Inferior parietal cortex (tissue), 1 donor: ENCODE data around the gene MGMT.

Experiments
- DNase-seq: peaks from one replicate; pipeline ENCODE4 v3.0.0-alpha.2; 2016; ENCODE audit errors: extremely low spot score

MGMT gene

DNA sequence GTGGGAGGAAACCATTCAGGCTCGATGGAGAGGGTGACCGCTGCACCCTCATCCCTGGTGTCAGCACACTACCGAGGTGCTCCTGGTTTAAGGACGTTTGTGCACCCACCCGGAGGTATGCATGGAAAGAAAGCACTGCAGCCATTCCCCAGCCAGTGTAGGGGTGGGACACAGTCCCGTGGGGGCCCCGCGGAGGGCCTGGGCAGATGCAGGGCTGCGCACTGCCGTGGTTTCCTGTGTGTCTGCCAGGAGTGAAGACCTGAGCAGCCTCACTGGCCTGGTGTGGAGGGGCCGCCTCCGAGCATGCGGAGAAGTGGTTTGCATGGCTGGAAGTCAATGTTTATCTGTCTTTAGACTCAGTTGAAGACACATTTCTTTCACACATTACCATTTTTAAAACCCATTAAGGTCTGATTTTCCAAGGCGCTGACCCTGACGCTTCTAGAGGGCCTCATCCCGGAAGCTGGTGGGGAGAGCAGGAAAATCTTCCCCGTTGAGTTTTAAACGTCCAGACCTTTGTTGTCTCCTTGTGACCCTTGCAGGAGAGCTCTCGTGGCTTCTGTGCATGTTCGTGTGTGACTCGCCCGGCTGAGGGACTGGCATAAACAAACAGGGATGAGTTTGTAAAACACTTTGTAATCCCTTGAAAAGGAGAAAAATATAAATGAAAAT lies 188.1 kb downstream of the MGMT start:
- no peak for DNase-seq

DNA sequence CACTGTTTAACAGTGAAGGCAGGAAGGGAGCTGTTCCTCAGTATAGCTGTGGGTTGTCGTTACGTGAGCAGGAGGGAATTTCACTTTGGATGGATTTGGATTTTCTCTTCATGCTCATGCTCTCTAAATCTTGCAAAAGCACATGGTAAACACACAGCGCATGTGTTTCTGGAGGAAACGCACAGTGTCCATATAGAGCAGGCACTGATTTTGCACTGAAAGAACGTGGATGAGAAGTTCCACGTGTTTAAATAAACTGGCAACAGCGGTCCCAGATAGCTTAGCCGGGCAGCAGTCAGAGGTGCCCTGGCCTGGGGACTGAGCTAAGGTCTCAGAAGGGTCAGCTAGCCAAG lies 188.6 kb downstream of the MGMT start:
- DNase-seq = no peak

DNA sequence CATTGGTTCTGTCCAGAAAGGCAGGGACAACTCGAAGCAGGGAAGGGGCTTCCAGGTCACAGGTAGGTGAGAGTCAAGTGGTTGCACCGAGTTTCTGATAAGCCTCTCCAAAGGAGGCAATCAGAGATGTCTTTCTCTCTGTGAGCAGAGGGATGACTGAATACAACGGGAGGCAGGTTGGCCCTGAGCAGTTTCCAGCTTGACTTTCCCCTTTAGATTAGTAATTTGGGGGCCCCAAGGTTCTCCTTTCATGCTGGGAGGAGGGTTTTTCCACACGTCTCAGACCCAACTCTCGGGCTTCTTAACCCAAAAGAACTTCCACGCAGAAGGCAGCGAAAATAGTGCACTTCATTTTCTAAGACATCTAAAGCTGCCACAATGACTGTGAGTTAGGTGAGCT lies 189.6 kb downstream of the MGMT start:
- no peak for DNase-seq

DNA sequence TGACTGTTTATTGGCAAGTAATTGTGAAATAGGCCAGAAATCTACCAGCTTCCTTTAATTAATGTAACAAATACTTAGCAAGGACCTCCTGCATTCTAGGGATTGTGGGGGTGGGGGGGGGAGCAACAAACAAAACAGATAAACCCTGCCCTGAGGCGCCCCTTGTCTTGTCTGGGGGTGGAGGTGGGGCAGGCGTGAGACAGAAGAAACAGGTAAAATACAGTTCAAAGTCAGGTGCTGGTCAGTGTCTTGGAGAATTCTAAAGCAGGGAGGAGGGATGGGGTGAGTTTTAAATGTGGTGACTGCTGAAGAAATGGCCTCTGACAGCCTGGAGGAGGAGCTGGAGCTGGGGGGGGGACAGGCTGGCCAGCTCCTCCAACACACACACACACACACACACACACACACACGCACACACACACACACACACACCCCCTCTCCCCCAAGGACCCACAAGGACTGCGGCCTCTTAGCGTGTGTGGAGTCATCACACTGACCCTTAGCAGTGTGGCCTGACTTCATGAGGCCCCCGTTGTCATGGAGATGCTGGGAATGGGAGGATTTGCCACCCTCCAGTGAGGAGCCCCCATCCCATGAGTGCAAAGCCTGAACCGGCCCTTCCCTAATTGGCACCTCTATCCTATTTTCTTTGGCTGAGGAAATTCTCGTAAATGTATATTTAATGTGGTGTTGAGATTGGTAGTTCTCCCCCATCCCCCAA lies 190.4 kb downstream of the MGMT start:
- no peak for DNase-seq

DNA sequence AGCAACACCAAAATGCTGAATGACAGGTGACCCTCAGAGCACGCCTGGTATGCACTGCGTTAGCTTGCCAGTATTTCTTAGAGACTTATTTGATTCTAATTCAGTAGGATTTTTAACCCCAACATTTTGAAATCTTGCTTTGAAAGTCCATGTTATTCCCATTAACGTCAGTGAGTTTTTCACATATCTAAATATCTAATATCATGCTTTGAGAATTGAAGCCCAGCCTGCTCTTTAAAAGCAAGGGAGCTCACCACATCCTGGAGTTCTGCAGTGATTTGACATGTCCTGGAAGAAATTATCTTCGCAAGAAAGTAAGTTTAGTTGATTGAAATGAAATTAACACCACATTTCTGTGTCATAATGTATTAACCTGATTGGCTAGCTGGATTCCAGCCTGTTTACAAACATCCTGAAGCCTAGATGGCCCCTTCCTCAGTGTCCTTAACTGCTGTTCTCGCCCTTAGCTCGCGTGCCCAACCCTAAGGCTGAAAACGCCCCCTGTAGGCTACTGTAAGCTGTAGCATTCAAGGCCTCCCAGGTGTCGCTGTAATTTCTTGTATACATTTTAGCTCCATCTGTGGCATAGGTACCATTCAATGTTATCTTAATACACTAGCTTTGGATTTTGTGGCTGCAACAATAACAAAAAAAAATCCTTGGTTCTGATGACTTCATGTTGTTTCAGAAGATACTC lies 191.5 kb downstream of the MGMT start:
- no peak for DNase-seq

DNA sequence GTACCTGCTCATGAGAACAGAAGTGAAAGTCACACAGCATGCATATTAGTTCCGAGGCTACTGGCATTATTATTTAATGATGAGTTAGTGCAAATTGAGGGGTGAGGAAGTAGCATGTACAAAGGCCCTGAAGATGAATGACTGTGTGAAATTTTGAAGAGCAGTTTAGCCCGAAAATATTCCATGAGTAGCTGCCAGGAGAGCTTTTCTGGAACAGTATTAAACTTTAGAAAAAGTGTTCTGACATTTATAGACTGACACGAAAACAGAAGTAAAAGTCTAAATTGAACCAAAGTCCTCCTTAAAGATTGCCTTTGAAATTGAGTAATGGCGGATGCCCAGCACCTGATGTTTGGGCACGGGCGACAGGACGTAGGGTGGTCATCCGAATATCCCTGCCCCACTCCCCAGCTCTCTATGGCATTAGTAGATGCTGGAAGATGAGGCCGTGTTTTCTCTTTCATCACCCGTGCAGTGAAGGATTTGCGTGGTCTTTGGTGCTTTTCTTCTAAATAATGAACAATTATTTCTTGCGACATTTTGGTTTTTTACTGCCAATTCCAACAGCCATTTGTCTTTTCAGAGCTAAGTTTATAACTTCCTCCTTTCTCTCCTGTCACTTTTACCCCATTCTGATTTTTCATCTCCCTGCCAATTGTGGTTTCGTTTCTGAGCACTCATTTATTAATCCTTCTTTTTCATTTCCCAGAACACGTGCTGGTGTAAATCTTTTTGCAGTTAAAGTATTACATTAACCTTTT lies 192.6 kb downstream of the MGMT start:
- no peak for DNase-seq

DNA sequence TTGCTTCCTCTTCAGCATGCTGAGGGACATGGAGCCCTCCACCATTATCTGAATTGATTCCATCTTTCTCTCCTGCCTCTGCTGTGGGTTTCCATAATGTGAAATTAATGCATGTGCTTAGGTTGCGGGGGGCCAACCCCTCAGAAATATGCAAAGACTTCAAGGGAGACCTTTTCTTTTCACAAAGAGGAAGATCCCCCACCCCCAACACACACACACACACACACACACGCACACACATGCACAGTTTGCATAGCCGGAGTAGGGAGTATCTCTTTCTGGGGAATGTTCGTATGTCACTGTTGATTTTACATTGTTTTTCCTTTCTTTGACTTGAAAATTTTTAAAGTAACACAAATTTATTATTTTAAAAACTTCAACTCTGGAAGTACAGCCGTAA lies 193.5 kb downstream of the MGMT start:
- no peak for DNase-seq

DNA sequence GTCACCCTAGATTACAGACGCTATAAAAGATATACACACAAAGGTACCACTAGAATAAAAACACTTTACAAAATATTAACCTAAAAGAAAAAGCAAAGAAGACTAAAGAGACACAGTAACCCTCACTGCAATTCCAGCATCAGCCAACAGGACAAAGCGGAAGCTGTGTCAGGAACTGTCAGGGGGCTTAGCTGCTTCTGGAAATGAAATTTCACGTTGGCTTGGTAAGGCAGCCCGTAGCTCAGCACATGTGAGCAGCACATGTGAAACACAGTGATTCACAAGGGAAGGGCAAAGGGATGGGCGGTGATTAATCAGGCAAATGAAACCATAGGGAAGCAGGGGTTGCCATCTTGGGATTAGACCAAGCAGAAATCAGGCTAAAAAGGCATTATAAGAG lies 195.4 kb downstream of the MGMT start:
- no peak for DNase-seq

DNA sequence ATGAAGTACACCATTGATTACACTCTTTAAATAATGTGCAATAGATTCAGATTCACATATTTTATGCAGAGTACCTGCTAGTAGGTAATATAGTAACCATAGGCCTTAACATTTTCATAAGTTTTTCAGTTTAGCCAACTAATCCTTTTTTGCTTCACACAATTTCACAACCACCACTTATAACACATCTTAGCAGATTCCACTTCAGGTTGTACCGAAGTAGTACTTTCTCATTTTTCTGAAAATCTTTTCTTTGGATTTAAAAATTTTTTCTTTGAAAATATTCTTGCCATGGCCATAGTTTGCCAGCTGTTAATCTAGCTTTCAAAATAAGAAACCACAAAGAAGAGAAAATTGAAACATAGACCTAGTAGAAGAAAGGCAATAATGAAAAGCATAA lies 203.1 kb downstream of the MGMT start:
- DNase-seq = no peak

DNA sequence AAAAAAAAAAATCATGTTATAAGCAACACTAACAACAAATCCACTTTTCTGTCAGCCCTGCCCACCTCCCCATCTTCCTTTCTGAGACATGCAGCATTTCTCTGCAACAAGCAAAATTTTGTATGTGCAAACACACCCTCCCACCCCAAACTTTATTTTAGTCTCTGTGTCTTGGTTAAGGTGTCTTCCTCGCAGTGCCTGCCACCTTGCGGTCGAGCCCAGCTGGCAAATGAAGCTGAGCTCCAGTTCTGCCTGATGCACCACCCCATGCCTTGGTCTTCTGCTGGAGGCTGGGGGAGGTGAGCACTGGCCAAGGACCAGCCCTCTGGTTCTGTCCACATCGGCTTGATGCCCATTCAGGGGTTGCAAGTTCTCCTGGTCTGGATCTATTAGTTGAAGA lies 206.3 kb downstream of the MGMT start:
- no peak for DNase-seq

DNA sequence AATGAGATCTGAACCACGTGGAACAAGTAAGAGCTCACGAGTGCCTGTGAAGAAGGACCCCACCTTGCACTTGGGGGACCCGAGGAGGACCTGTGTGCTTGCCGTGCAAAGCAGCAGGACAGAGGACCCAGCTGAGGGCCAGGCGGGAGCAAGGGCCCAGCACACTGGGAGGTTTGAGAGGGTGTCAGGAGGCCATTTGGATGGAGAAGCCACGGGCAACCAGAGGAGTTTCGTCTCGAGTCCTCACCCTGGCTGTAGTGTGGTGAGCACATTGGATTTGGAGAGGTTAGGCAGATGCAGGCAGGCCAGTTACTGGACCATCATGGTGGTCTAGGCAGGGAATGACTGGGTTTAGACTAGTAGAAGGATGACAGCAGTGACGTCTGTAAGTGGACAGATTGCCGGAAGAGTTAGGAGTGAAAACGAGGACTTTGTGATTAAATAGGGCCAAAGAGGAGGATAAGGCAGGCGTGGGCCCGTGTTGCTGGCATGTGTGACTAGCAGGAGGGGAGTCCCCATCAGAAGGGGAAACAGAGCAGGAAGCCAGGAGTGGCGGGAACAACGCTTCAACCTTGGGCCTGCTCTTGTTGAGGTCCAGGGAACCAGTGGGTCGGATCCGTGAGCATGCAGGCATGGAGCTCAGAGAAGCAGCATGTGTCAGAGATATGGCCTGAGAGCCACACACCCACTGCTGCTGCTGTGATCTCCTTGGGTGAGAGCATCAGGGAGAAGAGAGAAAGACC lies 208.2 kb downstream of the MGMT start:
- DNase-seq = no peak

DNA sequence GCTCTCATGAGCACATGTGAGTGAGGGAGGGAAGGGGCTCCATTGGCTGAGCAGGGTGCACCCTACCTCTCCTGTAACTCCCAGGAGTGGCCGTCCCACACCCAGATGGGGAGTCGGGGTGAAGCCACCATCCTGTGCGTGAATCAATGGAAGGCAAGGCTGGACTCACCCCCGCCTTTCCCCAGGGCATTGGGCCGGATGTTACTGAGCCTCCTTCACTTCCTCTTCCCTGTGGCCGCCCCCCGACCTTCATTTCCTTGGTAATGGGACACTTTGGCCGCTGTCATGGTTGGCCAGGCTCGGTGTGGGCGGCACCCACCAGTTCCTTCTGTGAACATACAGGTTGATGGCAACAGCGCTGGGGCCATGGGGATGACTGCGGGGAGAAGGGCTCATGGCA lies 209.0 kb downstream of the MGMT start:
- DNase-seq = no peak

DNA sequence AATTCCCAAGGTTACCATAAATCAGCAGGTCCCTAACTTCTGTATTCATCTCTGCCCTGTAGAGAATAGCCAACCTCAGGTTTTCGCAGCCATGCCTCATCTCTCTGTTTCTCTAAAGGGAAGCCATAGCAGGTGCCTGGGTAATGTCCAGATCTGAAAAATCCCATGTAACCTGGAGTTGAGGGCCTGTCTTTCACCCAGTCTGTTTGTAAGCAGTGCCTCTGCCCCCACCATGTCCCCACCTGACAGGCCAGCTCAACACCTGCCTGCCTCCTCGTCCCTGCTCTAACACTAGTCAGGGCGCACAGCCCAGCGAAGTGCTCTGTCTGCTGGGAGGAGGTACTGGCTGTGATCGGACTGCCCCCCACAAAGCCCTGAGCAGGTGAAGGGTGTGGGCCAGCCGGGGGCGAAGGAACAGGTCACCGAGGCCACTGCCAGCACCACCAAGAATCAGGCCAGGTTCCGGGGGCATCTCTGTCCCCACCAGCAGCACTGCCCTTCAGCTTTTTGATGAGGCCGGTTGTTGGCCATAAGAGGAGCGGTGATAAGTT lies 210.4 kb downstream of the MGMT start:
- DNase-seq = no peak

DNA sequence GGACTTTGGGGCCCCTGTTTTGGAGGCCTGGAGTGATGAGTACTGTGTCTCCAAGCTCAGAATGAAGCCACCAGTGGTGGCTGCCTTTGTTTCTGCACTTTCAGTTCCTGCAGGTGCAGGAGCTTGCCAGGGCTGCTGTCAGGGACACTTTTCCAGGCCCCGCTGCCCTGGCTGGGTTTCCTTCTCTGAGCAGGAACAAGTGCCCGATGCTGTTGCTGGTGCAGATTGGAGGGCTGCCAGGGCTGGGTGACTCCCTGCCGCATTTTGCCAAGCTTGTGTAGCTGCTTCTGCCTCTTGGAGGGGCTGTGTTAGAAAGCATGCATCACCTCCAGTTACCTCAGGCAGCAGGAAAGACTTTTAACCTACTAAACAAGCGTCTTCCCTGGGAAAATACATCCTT lies 211.1 kb downstream of the MGMT start:
- no peak for DNase-seq

DNA sequence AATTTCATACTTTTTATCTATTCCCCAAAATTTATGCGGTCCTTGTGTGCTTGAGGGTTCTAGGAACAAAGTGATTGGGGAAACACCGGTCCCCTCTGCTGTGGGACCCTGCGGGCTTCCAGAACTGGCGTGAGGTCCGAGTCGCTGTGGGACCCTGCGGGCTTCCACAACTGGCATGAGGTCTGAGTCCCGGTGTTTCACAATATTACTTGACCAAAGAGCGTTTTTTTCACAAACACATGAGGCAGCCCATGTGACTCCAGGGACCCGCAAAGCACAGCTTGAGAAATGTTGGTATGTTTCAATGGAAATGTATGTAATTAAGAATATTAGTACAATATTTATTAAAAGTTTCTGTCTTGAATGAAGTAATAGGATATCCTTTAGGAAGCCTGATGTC lies 212.2 kb downstream of the MGMT start:
- DNase-seq = no peak

DNA sequence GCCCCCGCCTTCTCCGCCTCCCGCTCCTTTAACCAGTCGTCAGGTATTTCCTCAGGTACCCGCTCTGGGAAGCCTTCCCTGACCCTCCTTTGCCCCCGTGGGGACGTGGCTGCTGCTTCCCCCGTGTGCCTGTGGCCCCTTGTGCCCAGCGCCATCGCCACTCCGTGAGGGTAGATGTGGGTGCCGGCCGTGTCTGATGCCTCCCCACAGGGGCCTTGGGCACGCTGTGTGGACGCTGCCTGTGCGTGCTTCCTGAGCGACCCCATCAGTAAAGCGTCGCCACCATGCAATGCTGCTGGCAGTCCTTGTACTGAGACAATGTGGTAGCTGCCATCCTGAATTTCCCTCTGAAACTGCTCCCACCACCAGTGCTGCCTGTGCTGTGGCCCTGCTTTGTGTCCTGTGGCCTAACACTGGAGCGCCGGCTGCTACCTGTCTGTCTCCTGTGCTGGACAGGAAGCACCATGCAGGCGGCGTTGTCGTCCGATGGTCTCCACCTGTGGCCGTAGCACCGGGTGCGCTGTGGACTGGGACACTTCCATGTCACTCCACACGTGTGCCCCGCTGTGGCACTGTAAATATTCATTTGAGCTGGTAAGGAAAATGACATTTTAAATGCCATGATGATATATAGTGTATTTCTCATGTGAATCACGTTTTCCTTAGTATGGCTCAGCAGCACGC lies 213.8 kb downstream of the MGMT start:
- no peak for DNase-seq

DNA sequence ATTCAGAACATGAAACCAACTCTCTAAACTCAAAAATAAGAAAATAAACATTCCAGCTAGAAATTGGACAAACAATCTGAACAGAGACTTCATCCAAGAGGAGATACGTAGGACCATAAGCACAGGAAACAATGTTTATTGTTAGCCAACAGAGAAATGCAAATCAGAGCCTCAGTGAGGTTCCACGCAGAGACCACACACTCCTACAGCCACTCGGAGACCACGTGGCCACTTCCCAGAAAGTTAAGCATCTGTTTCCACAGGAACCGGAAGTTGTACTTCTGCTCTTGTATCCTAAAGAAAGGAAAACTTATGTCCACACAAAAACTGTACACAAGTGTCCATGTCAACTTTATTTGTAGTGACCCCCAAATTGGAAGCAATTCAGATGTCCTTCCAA lies 214.8 kb downstream of the MGMT start:
- DNase-seq = no peak

DNA sequence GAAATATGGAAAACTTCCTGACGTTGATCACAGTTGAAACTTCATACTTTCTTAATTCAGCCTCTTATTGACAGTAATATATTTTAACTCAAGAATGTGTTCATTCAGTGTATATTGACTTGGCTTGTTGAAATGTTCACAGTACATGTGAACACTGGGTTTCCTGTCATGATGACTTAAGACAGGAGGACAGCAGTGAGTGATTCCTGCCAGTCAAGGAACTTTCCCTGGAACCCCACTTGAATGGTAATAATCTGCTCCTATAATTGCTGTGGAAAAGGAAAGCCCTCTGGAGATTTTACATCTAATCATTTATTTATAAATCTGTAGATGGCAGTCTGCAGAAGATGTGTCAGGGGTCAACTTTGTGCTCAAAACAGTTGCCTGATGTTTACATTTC lies 216.5 kb downstream of the MGMT start:
- no peak for DNase-seq

DNA sequence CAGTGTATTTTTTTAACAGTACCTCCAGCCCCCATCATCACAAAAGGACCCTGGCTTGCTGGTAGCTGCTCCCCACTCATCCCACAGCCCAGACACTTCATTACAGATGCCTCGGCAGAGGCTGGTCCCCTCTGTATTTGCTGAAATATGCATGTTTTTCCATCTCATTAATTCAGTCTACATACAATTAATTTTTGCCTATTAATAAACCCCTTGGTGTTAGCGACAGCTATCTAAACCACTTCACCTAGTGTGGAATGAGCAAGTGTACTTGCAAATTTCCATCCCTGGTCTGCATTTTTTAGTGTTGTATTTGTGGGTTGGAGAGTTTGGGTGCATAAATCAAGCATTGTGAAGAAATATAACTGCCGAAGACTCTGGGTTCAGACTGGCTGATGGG lies 216.9 kb downstream of the MGMT start:
- DNase-seq = no peak

DNA sequence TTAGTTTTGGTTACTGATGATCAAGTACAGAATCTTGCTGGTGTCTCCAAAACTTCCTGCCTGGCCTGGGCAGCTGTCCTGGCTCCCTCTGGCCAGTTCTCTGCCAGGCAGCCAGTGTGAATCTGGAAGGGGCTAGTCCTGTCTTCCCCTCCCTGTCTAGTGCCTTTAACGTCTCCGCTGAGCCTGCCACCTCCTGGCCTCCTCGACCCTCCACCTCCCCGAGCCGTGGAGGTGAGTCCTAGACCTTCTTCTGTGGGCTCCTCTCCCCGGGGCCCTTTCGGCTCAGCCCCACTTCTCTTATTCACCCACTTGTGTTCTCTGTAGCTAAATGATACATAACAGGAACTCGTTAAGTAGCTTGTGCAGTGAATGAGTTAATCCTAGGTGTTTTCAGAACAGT lies 218.2 kb downstream of the MGMT start:
- DNase-seq = no peak

DNA sequence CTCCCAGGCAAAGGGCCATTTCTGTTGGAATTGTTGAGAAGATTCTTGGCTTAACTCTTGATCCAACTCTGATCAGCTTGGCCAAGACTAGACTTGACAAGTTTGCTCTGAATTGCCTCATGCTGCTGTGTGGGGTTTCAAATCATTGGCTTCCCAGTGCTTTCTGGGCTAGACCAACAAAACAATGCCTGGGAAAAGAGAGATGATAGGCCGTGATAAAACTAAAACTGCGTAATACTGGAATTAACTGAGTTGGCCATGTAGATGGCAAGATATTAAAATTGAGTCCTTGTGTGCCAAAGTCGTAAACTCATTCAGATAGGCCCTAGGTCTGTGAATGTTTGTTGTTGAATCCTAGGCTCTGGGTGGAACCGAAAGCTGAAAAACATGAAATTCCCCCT lies 222.6 kb downstream of the MGMT start:
- DNase-seq = no peak
